SIG-M5 treated with dmso at 0.1 percent for 504 hours (cell line): ENCODE data around the gene EP400.
"Not testable (repeated sequence)": the region's sequence is repeated elsewhere in the genome, so short reads cannot be mapped to it uniquely, and the experiment has no call there.

ENCODE experiments used
- DNase-seq: peaks from one replicate; lab custom pipeline; 2025; ENCODE audit not compliant: unreplicated experiment; lab: John Stamatoyannopoulos, UW

Gene EP400

DNA sequence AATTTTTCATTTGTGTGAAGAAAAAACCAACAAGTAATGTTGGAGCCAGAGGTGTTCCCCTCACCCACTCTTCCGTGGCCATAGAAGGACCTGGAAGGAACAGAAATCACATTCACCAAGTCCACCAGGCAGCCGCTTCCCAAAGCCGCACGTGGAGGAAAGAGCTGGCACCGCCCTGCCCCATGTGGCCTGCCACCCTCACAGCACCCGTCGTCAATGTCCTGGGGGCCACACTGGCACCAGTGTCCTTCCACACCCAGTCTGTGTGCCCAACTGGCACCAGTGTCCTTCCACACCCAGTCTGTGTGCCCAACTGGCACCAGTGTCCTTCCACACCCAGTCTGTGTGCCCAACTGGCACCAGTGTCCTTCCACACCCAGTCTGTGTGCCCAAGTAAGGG, 130.8 kb downstream of the EP400 start:
- not testable (repeated sequence) for DNase-seq

DNA sequence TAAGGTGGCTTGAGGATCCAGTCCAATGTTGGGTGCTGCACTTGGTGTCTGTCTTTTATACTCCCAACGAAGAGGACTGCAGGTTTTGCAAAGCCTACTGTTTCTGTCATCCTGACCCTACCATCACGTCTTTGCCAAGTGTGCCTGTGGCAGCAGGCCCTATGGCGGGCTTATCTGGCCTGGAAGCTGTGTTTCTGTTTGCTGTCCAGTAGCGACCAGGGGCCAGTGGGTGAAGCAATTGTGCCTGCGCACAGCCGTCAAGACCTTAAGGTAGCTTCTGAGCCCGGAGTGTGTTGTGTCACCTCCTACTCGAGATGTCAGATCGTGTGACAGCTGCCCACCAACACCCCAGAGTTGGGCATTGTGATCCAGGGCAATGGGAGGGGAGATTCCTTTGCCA, 131.7 kb downstream of the EP400 start:
- no peak for DNase-seq

DNA sequence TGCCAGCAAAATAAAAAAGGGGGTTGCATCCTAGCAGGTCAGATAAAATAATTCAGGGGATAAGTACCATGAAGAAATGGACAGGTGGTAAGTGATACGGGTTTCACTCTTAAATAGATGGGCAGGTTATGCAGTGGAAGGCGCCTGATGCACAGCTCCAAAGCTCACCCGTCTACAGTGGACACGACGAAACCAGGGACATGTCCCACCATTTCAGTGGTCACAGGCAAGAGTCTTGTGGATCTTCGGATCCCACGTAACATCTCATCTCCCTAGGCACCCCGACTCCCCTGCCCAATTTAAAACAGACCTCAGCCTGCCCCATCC, 133.8 kb downstream of the EP400 start:
- DNase-seq = no peak

DNA sequence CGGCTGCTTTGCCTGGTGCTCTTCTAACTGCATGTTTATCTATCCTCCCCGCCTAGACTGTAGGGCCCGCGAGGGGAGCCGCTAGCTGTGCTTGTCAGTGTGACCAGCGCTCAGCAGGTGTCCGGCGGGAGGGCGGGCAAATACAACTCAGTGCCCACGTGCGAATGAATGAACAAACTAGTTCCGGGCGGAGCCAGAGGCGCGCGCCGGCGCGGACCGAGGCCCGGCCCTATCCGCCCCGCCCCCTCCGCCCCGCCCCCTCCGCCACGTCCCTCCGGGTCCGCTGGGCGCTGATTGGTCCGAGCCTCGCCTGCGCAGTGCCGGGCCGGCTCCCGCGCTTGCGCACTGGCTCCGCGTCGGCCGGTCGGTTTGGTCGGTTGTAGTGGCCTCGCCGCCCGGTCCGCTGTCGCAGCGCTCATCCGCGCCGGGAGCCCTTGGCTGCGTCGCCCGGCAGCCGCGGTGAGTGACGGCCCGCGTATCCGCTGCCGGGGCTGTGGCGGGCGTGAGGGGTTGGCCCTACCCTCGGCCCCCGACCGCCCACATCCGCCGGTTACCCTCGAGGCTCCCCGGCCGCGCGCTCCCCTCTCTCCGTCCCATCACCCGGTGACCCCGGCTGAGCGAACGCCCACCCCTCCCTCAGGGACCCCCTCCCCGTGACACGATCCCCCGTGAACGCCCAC, 134.3 kb downstream of the EP400 start:
- DNase-seq = peak; percentile 89

DNA sequence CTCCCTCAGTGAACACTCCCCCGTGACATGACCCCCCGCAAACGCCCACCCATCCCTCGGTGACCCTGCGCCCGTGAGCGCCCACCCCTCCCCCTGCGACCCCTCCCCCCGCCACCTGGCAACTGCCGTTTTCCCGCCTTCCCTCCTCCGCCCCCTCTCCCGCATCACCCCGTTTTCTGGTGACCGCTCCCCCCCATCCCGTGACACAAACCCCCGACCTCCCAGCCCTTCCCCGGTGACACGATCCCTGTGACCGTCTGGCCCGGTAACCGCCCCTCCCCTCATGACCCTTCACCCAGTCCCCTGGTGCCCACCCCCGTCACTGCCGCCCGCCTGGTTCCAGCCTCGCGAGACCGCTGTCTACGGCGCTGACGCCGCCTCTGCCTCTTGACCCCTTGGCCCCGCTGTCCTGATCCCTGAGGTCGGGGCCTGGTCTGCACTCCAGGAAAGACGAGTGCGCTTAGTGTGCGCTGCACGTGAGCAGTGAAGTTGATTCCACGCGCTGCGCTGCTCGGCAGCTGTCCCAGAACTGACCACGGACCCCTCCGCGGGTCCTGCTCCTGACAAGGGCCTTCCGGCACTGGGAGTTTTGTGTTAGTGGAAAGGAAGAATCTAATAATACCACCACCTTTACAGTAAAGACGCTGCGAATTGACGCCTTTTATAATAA, 135.0 kb downstream of the EP400 start:
- DNase-seq = peak; percentile 52

DNA sequence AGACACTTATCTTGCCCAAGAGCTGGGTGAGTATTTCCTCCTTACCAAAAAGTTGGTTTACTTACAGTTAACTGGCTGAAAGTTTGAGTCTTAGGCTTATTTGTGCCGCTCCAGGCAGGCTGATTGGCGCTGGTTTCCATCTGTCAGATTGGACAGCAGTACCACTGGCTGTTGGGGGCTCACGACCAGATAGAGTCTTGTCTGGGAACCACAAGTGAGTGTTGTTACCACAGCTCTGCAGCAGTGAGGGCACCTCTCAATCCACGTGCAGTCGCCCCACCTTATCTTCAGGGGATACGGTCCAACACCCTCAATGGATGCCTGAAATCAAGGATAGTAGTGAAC, 135.5 kb downstream of the EP400 start:
- peak; percentile 52 for DNase-seq

DNA sequence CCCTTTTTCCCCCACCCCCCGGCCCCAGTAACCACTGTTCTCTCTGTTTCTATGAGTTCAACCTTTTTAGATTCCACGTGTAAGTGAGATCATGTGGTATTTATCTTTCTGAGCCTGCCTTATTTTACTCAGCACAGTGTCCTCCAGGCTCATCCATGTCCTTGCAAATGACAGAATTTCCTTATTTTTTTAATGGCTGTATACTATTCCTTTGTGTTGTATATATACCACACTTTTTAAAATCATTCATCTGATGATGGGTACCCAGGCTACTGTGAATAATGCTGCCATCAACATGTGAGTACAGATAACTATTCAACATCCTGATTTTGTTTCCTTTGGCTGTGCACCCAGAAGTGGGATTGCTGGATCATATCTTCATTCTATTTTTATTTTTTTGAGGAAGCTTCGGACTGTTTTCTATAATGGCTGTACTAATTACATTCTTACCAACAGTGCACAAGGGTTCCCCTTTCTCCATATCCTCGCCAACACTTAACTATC, 139.7 kb downstream of the EP400 start:
- no peak for DNase-seq

DNA sequence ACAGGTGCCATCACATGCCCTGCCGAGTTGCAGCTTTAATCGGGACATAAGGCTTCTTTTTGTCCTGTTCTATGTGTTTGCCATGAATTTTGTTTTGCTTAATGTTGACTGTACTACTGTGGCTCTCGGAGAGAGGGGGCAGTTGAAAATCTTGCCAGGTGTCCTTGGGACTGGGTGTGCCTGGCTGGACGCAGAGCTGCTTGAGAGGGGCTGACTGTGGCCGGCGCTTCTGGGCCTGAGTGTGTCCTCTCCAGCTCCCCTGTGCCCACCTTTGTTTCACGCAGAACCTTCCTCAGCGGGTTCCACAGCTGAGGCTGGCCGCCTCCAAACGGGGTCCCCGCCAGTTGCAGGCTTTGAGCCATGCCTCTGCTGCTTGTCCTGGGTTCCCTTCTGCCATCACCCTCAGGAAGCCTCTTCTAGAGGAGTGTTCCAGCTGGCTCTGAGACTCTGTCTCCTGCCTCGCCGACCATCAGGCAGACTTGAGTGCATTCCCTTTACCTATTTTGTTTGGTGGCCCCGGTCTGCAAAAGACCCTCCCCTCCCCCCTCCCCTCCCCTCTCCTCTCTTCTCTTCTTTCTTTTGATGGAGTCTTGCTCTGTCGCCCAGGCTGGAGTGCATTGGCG, 144.6 kb downstream of the EP400 start:
- no peak for DNase-seq

DNA sequence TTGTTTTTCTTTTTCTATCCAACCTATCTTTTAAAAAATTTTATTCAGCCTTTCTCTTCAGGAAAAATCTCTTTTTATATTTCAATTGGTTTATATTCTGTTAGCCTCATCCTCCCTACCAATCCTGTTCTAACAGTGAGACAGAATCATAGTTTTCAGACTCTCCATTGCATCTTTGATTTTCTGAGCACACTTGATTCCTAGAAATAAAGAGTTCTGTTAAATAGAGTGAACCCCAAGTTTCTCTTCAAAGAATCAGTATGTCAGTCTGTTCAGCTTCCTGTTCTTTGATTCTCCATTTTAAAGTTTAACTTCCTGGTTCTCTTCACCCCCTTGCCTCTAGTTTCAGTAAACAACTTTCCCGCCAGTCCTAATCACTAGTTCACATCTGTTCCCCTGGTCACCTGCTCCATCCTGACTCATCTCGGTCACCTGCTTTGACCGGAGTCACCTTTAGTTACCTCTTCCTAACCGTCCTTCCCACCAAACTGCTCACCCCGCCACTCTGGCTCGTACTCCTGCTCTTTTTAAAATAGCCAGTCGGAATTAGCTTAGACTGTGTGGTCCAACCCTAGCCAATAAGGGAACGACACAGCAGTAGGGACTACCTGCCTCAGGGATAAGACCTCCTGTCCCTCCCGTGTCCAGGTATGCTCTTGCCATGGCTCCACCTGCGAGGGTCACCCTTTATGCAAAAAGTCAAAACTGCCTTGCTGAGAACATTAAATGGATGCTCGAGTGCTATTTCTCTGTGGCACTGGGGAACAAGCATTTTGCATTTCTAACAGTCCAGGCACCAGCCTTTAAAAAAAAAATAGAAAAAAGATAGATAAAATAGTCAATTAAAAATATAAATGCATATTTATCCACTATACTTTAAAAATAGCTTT, 146.0 kb downstream of the EP400 start:
- DNase-seq = no peak

DNA sequence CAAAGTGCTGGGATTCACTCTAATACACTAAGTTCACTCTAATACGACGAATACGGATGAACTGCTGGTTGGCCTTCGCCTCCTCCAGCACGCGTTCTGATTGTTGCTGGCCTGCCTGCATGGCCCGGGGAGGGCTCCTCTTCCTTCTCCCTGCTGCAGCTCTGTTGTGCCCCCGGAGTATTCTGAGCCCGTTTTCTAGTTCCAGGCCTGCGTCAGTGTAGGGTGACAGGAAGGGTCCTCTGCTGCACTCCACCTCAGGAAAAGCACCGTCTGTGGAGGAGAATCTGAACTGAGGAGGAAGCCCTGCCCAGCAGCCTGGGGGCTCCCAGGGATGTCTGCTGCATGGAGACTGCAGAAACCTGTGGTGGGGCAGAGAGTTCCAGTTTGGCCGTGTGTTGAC, 150.0 kb downstream of the EP400 start:
- no peak for DNase-seq

DNA sequence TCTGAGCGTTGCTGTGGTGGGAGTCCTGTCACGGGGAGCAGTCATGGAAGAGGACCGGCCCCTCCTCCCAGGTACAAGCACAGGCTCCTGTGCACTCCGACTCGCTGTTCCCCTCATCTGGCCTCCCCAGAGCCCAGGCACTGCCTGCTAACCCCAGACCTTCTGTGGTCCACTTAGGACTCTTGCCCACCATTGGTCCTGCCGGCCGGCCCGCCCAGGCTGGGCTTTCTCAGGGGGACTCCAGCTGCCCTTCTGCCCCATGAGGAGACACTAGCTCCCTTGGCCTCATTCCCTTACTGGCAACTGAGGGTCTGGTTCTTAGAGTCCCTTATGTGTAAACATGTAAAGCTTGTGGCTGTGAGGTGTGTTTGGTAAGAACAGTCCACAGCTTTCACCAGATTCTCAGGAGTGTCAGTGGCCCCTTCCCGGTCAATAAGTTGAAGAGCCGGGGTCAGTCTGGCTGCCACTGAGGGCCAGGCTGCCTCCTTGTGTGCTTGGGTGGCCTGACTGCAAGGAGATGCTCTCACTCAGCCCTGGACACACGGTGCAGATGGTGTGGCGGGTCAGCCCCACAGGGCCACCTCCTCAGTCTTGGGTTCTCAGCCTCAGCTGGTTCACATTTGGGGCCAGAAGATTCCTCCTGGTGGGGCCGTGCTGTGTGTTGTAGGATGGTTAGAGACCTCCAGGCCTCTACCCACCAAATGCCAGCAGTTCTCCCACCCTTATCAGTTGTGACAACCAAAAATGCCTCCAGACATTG, 150.7 kb downstream of the EP400 start:
- DNase-seq = no peak

DNA sequence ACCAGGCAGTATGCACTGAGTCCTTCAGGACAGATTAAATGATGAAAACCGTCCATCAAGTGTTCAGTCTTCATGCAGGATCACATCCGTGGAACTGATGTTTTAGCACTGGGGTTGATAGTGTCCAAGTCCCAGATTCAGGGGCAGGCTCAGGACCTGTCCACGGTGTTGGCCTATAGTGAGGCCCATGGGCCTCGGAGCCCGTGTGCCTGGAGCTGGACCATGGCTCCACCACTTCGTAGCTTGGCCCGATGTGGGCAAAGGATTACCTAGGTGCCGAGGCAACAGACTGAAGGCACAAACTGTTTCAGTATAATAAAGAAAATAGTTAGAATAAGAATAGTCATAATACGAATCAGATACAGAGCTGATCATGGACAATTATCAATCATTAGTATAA, 152.6 kb downstream of the EP400 start:
- no peak for DNase-seq

DNA sequence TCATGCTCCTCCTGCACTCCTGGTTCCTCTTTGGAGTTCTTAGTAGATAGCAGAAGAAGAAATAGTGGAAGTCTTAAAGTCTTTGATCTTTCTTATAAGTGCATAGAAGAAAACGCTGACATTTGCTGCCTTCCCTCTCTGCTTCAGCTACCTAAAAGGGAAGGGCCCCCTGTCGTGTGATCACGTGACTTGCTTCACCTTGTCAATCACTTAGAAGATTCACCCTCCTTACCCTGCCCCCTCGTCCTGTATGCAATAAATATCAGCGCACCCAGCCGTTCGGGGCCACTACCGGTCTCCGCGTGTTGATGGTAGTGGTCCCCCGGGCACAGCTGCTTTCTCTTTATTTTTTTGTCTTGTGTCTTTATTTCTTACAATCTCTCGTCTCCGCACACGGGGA, 153.3 kb downstream of the EP400 start:
- DNase-seq = not testable (repeated sequence)

DNA sequence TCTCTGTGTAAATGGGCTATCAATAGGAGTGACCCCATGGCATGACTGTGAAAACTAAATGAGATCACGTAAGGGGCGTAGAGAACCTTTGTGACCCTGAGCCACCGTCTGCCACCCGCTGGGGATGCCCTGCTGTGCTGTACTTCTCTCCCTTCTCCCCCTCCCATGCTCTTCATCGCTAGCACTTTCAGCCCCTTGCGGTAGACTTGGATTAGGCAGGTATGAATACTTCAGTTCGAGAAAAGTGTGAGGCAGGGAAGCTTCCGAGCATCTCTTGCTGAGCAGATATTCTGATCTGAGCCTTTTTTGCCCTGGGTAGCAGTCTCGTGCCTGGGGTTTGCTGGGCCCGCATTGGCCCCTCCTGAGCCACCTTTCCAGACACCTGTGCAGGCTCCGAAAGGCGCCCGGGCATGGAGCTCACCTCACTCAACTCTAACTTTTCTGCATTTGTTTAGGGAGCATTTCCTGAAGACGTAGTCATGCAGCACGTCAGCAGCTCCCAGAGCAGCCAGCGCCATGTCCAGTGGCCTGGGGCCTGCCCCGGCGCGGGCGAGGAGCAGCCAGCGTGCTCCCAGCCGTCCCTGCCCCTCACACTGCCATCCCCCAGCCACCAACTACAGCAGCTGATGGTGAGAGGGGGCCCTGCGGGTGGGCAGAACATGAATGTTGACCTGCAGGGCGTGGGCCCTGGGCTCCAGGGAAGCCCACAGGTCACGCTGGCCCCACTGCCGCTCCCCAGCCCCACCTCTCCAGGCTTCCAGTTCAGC, 154.0 kb downstream of the EP400 start:
- DNase-seq = no peak

DNA sequence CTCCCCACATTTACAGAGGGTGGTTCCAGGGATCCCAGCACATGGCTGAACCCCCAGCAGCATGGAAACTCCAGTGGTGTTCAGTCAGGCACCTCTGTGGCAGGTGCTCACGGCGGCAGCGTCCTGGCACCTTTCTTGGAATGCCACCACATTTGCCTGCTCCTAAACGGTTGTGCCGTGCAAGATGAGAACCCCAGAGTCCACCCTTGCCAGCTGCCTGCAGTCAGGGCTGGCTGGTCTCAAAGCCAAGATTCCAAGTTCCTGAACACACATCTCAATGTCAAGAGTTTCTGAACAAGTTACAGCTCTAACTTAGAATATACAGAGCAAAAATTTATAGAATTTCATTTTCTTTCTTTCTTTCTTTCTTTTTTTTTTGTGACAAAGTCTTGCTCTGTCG, 155.7 kb downstream of the EP400 start:
- no peak for DNase-seq

DNA sequence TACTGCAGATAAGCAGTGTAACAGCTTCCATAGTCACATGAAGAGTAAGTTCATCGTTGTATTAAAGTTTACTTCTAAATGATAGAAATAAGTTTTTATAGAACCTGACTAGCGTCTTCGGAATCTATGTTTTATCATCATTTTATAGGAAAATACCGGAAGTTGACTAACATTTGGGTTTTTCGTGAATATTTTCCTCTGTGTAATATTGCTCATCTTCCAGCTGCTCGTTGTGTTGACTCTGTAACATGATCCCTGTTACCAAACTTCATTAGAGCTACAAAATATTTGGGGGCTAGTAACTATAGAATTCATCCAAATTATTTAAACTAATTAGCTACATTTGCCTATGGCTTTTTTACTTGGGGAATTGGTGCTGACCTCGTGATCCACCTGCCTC, 157.2 kb downstream of the EP400 start:
- no peak for DNase-seq

DNA sequence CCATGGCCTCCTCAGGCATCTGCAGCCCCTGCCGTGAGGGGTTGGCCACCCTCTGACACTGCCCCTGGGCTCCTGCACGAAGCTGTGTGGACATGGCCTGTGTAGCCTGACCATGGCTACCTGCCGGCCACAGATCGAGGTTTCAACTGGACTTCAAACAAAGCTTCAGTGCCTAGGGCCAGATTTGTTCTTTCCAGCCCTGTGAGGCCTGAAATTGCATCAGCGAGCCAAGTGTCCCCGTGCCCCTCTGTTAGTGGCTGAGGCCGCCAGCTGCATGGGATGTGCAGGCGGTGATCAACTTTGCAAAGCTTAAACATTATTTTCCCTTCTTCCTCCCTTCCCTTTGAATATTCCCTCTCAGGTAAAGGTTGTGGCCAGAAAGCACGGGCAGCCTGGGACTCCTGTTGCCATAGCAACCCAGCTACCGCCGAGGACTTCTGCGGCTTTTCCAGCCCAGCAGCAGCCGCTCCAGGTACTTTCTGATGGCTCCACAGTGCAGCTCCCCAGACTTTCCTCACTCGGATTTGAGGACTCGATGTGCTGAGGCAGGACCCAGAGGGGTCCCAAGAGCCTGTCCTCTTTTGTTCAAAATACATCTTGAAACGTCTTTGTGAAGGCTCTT, 158.6 kb downstream of the EP400 start:
- DNase-seq = no peak

DNA sequence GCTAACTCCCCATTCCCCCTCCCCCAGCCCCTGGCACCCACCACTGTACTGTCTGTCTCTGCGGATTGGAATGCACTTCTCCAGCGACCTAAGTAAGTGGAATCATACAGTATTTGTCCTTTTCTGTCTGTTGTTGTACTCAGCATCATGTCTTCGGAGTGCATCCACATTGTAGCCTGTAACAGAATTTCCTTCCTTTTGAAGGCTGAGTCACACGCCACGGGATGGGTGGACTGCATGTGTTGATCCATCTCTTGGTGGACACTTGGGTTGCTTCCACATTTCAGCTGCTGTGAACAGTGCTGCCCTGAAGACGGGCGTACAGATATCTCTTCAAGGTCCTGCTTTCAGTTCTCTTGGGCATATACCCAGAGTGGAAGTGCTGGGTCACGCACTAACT, 160.0 kb downstream of the EP400 start:
- no peak for DNase-seq

DNA sequence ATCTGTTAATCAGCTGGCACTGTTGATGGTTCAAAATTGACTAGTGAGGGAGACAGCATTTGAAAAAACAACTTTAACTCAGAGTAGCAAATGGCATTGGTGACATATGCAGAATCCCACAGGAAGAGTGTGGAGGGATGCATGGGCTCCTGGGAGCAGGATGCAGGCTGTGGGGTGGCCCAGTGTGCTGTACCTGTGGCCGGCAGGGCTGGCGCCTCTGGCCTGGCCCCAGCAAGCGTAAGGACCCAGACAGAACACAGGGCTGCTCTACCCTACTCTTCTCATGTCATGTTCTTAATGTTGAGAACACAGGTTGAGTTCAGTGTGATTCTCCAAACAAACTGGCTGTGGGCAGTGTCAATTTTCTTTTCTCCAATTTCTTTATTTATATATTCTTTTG, 160.9 kb downstream of the EP400 start:
- no peak for DNase-seq
